ENCODE data around the gene NACC1. TPM values are rescaled to one million over a fixed set of nuclear protein-coding genes. Genes with fewer than 3 reads are reported as not detected.

The NACC1 gene
- total RNA-seq, 1 experiment from 2014 or later = 237 TPM

DNA sequence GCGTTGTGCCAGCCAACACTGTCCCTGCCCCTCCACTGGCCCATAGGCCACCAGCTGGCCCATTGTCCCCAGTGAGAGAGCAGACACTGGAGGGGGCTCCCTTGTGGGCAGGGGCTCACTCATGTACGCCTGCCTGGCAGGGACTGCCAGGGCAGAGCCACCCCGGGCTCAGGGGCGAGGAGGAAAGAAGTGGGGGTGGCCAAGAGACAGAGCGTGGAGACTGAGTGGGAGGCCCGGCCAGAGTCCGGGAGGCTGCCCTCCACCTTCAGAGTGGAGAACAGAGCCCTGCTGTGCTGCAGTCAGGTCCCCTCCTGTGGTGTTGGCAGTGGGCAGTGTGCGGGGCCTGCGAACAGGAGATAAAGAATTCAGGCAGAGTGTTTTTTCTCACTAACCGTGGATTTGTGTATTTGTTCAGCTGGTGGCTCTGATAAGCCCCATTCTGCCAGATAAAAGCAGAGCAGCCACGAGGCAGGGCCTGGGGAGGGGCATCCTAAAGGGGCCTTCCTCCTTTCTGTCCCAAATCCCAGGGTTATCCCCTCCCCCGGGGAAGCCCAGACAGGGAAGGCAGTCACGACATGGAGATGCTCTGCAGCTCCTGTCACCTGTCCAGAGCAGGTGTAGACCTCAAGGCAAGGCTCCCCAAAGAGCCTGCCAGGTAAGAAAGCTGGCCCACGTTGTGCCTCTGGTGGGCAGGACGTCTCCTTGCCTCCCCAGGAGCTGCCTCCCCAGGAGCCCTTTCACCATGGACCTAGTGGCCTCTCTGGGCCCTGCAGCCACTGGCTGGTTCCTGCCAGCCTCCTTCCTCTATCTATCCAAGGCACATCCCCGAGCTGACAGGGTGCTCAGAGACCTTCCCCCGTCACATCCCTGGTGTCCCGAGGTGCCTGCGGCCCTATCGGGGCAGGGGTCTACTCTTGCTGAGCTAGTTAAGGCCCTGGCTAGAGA is 48.4 kb upstream of the NACC1 start (continued):
- TF ChIP-seq, protein P1, sequence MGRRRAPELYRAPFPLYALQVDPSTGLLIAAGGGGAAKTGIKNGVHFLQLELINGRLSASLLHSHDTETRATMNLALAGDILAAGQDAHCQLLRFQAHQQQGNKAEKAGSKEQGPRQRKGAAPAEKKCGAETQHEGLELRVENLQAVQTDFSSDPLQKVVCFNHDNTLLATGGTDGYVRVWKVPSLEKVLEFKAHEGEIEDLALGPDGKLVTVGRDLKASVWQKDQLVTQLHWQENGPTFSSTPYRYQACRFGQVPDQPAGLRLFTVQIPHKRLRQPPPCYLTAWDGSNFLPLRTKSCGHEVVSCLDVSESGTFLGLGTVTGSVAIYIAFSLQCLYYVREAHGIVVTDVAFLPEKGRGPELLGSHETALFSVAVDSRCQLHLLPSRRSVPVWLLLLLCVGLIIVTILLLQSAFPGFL (CRISPR knock-in tag; IDR thresholded peaks at IDR 0.05; ENCODE audit: borderline replicate concordance) = no peak
- TF ChIP-seq NR1H2 (CRISPR knock-in tag; IDR thresholded peaks at IDR 0.05) (no peak), MXD4 (CRISPR knock-in tag; IDR thresholded peaks at IDR 0.05; ENCODE audit: borderline replicate concordance) (no peak), ZBTB43 (CRISPR knock-in tag; IDR thresholded peaks at IDR 0.05) (no peak), FOXJ3 (CRISPR knock-in tag; IDR thresholded peaks at IDR 0.05; ENCODE audit: borderline replicate concordance) (no peak), IRF1 (CRISPR knock-in tag; IDR thresholded peaks at IDR 0.05) (no peak), ZNF425 (CRISPR knock-in tag; conservative IDR thresholded peaks at IDR 0.05) (no peak)

GRCh38 chr19:13070425-13071140 is 47.5 kb upstream of the NACC1 start:
- CTCF ChIA-PET = interaction anchor here (0.7 to 20.5 kb wide), 11 partner anchors 8 to 105 kb away, joined by 3 to 294 read pairs (median 4); no protein-coding TSS in a partner anchor
- Mint-ChIP-seq H3K4me1 (no peaks in the 10 kb centered on the region), H3K27me3 (ENCODE audit: low read depth) (peaks cover 13% of the 10 kb centered on the region), H3K9me3 (no peaks in the 10 kb centered on the region), H3K27ac (no peak overlapping the region), H3K4me3 (no peak overlapping the region), H3K36me3 (no peaks in the 10 kb centered on the region)
- DNase-seq (ENCODE audit: low spot score) (no peak), ATAC-seq (no peak)
- no peak for TF ChIP-seq ZNF281 (CRISPR knock-in tag; IDR thresholded peaks at IDR 0.05)
- TF ChIP-seq ZNF121 (CRISPR knock-in tag; IDR thresholded peaks at IDR 0.05) = no peak
- no peak for TF ChIP-seq SP1 (CRISPR knock-in tag; conservative IDR thresholded peaks at IDR 0.05)
- no peak for TF ChIP-seq FOXP1 (CRISPR knock-in tag; IDR thresholded peaks at IDR 0.05; ENCODE audit: borderline replicate concordance)
- TF ChIP-seq, protein P2, sequence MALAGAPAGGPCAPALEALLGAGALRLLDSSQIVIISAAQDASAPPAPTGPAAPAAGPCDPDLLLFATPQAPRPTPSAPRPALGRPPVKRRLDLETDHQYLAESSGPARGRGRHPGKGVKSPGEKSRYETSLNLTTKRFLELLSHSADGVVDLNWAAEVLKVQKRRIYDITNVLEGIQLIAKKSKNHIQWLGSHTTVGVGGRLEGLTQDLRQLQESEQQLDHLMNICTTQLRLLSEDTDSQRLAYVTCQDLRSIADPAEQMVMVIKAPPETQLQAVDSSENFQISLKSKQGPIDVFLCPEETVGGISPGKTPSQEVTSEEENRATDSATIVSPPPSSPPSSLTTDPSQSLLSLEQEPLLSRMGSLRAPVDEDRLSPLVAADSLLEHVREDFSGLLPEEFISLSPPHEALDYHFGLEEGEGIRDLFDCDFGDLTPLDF (CRISPR knock-in tag; IDR thresholded peaks at IDR 0.05) = no peak
- TF ChIP-seq, protein P3, sequence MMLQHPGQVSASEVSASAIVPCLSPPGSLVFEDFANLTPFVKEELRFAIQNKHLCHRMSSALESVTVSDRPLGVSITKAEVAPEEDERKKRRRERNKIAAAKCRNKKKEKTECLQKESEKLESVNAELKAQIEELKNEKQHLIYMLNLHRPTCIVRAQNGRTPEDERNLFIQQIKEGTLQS (CRISPR knock-in tag; conservative IDR thresholded peaks at IDR 0.05) = no peak
- TF ChIP-seq HMGA2 (CRISPR knock-in tag; IDR thresholded peaks at IDR 0.05) = no peak
- no peak for TF ChIP-seq ESRRA (CRISPR knock-in tag; IDR thresholded peaks at IDR 0.05; ENCODE audit: borderline replicate concordance)
- TF ChIP-seq ZNF219 (CRISPR knock-in tag; IDR thresholded peaks at IDR 0.05; ENCODE audit: borderline replicate concordance) = no peak
- POLR2A ChIA-PET = interaction anchor here (0.6 kb wide), 1 partner anchor 176 kb away, joined by 3 read pairs; no protein-coding TSS in a partner anchor
